Activated CD4-positive, alpha-beta T cell treated with anti-CD3 and anti-CD28 coated beads for 36 hours (primary cell): Measurements from ENCODE around the gene COCH. TPM values are rescaled to one million over a fixed set of nuclear protein-coding genes. Genes with fewer than 3 reads are reported as not detected.

Experiments
- ATAC-seq: fragments of 200-7000 bp; cut with Tn5 transposase; one replicate; pipeline ENCODE4 v1.10.0; 2021; ENCODE audit warnings: mild to moderate bottlenecking, moderate library complexity
- CTCF ChIA-PET: fragments of 350-600 bp; sonication (Branson Sonifier 250); formaldehyde crosslinking; loops from one replicate; lab custom pipeline; 2021; ENCODE audit warnings: antibody characterized with exemption; lab: Charles Lee
- POLR2A ChIA-PET: fragments of 350-600 bp; sonication (Branson Sonifier 250); formaldehyde crosslinking; loops from one replicate; lab custom pipeline; 2021; ENCODE audit warnings: antibody characterized with exemption, inconsistent platforms; lab: Charles Lee
- DNase-seq: peaks from one replicate; pipeline ENCODE4 v3.0.0-alpha.2; 2020
- H3K27ac Mint-ChIP-seq: one replicate; pipeline ENCODE4 v1.8.0; 2021; ENCODE audit warnings: mixed read lengths
- H3K27me3 Mint-ChIP-seq: one replicate; pipeline ENCODE4 v1.8.0; 2021; ENCODE audit warnings: mixed read lengths
- H3K36me3 Mint-ChIP-seq: one replicate; pipeline ENCODE4 v1.8.0; 2021; ENCODE audit warnings: low read depth, mixed read lengths
- H3K4me1 Mint-ChIP-seq: one replicate; pipeline ENCODE4 v1.8.0; 2021; ENCODE audit warnings: mixed read lengths
- H3K4me3 Mint-ChIP-seq: one replicate; pipeline ENCODE4 v1.8.0; 2021; ENCODE audit warnings: mild to moderate bottlenecking, moderate library complexity, mixed read lengths
- H3K9me3 Mint-ChIP-seq: one replicate; pipeline ENCODE4 v1.8.0; 2021; ENCODE audit warnings: low read depth, mixed read lengths
- intact Hi-C, 2 experiments: fragments of 100-400 bp; cut with DNase I in 1 of 2; cut with micrococcal nuclease in 1 of 2; formaldehyde crosslinking; loops; one replicate each; pipeline versions ENCODE4 v1.14.2 to v1.15.1; 2022 to 2024; cut with DNase I, micrococcal nuclease
- total RNA-seq, 2 experiments: library from RNA; stranded (reverse); gene quantifications; one replicate each; pipeline ENCODE4 v1.2.3, GENCODE V29; 2021

COCH gene
- 1 to 10 TPM in 1 of 2 experiments, under 1 TPM in 1; 0.94 to 1.1 TPM for total RNA-seq

DNA sequence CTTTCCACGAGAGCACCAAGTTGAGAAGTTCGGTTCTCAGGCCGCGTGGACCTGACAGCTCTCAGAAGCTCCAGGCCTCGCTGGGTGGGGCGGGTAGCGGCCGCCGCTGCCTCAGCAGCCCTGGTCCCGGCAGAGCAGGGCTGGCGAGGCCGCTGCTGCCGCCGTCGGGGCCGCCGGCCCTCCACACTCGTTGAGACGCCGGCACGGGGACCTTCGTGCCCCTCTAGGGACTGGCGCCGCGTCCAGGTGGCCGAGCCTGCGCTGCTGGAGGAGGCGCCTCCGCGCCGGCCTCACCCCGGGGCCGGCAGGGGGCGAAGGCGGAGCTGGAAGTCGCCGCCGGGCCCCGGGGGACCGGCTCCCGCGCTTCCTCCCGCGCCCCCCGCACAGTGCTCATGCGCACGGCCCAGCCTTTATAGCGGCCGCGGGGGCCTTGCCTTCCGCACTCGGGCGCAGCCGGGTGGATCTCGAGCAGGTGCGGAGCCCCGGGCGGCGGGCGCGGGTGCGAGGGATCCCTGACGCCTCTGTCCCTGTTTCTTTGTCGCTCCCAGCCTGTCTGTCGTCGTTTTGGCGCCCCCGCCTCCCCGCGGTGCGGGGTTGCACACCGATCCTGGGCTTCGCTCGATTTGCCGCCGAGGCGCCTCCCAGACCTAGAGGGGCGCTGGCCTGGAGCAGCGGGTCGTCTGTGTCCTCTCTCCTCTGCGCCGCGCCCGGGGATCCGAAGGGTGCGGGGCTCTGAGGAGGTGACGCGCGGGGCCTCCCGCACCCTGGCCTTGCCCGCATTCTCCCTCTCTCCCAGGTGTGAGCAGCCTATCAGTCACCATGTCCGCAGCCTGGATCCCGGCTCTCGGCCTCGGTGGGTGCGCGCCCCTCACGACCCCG is at the start of gene COCH:
Gene COCH, plus strand, starts transcription at position 440 of the 879 bp plus-strand sequence. Its CDS starts 380 bp downstream, at position 820.
- no peak within 1 kb of the TSS for H3K27ac Mint-ChIP-seq
- ChIA-PET POLR2A (interaction anchor here (0.6 kb wide), 2 partner anchors 27 to 321 kb away, joined by 3 to 5 read pairs; no protein-coding TSS in a partner anchor), CTCF (interaction anchor here (0.7 kb wide), 2 partner anchors 59 to 126 kb away, joined by 3 read pairs; no protein-coding TSS in a partner anchor)
- peak; percentile 70 for ATAC-seq
- intact Hi-C loops: loop anchor here in 1 of 2 experiments (1.0 kb wide), 1 partner anchor 208 kb away; no protein-coding TSS in a partner anchor
- no peaks in the 10 kb centered on the region for H3K36me3 Mint-ChIP-seq
- peaks cover 11% of the 10 kb centered on the region for H3K4me1 Mint-ChIP-seq
- no peaks in the 10 kb centered on the region for H3K9me3 Mint-ChIP-seq
- H3K27me3 Mint-ChIP-seq: peaks cover 42% of the 10 kb centered on the region
- peak; percentile 51 for DNase-seq
- peak within 1 kb of the TSS; percentile 66 for H3K4me3 Mint-ChIP-seq

DNA sequence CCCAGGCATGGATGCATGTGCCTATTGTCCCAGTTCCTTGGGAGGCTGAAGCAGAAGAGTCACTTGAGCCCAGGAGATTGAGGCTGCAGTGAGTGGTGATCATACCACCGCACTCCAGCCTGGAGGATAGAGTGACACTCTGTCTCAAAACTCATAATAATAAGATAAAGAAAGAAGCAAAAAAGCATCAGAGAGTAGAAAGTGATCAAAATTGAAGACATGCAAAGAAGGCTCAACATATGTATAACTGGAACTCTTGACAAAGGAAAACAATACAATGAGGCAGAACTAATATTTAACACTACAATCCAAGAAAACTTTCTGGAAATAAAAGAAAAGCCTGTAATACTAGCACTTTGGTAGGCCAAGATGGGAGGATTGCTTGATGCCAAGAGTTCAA is 48.3 kb upstream of the COCH start:
- Mint-ChIP-seq H3K36me3 (no peaks in the 10 kb centered on the region), H3K4me3 (no peak overlapping the region), H3K9me3 (peaks cover 12% of the 10 kb centered on the region), H3K27me3 (peaks cover 5% of the 10 kb centered on the region), H3K4me1 (no peaks in the 10 kb centered on the region), H3K27ac (no peak overlapping the region)
- ChIA-PET CTCF (no interaction called here), POLR2A (no interaction called here)
- intact Hi-C loops: no loop called here
- ATAC-seq (no peak), DNase-seq (no peak)

DNA sequence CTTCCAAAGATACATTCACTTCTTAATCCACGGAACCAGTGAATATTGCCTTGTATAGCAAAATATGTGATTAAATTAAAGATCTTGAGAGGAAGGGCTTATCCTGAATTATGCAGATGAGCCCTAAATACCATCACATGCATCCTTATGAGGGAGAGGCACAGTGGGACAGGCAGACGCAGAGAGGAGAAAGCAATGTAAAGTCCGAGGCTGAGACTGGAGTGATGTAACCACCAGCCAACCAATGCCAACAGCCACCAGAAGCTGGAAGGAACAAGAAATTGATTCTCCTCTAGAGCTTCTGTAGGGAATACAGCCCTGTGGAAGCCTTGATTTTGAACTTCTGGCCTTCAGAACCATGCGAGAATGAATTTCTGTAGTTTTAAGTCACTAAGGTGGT is 44.5 kb upstream of the COCH start:
- Mint-ChIP-seq H3K4me3 (no peak overlapping the region), H3K27me3 (no peaks in the 10 kb centered on the region), H3K36me3 (no peaks in the 10 kb centered on the region), H3K4me1 (no peaks in the 10 kb centered on the region), H3K27ac (no peak overlapping the region), H3K9me3 (peaks cover 13% of the 10 kb centered on the region)
- intact Hi-C loops: no loop called here
- ChIA-PET CTCF (no interaction called here), POLR2A (interaction anchor here (0.6 kb wide), 1 partner anchor 109 kb away, joined by 3 read pairs; no protein-coding TSS in a partner anchor)
- no peak for ATAC-seq
- DNase-seq: no peak

DNA sequence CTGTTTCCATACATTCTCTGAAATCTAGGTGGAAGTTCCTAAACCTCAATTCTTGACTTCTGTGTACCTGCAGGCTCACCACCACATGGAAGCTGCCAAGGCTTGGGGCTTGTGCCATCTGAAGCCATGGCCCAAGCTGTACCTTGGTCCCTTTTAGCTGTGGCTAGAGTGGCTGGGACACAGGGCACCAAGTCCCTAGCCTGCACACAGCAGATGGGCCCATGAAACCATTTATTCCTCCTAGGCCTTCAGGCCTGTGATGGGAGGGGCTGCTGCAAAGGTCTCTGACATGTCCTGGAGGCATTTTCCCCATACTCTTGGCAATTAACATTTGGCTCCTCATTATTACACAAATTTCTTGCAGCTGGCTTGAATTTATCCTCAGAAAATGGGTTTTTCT is 40.0 kb upstream of the COCH start:
- peaks cover 3% of the 10 kb centered on the region for H3K27me3 Mint-ChIP-seq
- H3K36me3 Mint-ChIP-seq: no peaks in the 10 kb centered on the region
- no peak for ATAC-seq
- H3K27ac Mint-ChIP-seq: no peak overlapping the region
- no peaks in the 10 kb centered on the region for H3K4me1 Mint-ChIP-seq
- ChIA-PET CTCF (no interaction called here), POLR2A (no interaction called here)
- H3K9me3 Mint-ChIP-seq: peaks cover 9% of the 10 kb centered on the region
- H3K4me3 Mint-ChIP-seq: no peak overlapping the region
- DNase-seq: no peak
- intact Hi-C loops: no loop called here

DNA sequence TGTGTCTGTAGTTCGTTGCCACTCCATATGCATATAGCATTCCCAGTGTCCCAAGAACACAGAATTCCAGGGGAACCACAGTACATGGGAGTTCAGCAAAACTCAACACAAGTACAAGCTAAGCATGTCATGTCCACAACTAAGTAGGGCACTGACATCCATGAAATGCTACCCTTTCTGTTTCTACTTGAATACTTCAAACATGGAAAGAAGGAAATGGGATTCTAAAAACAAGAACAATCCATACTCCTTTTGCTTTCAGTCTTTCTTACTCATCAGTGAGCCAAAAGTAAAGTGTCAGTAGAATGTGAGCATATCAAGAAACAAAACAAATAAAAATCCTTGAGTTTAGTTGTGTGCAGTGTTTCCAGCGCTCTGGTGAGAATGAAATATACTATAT is 36.0 kb upstream of the COCH start:
- Mint-ChIP-seq H3K36me3 (no peaks in the 10 kb centered on the region), H3K4me3 (no peak overlapping the region), H3K9me3 (peaks cover 9% of the 10 kb centered on the region), H3K4me1 (no peaks in the 10 kb centered on the region), H3K27me3 (peaks cover 7% of the 10 kb centered on the region), H3K27ac (no peak overlapping the region)
- ATAC-seq: no peak
- intact Hi-C loops: no loop called here
- ChIA-PET CTCF (no interaction called here), POLR2A (no interaction called here)
- no peak for DNase-seq

DNA sequence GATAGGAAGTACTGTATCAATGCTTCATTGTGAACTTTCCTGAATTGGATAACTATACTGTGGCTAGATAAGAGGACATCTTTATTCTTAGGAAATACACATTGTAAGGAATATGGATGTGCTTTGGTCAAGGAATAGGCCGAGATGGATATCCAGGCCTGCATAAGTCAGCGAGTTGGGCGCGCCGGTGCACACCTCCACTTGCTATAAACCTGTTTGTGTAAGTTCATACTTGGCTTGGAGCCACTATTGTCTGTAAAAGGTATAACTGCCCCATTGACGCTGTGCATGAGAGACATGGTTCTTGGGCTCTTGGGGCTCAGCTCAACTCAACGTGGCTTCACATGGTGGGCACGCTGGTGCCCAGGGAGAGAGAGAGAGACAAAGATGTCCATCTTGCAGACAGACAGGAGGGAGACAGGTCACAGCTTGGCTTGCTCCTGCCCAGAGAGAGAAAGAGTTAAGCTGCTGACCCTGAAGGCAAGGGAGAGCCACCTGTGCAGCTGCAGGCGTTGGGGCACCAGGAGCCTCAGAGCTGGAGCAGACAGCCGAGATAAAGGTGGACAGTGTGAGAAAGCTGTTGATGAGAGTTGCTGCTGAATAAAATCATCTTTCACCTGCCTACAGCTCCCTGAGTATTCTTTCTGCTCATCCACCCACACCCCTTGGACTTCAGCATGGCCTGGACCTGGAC is 34.1 kb upstream of the COCH start:
- POLR2A ChIA-PET: no interaction called here

DNA sequence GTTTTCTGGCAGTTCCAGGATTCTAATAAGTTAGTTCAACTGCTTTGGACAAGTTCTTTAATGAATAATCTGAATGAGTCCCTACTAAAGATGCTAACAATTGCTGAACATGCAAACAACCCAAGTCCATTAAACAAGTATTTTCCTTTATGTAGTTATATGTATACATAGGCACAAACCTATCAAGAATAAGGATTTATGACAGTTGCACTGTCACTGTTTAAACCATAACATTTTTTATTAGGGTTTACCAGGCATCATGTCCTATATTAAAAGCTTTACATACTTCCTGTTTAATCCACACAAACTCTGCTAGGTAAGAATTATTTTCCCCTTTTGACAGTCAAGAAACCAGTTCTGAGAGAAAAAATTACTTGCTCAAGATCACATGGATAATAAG is 31.9 kb upstream of the COCH start:
- Mint-ChIP-seq H3K4me3 (no peak overlapping the region), H3K4me1 (no peaks in the 10 kb centered on the region), H3K27me3 (peaks cover 13% of the 10 kb centered on the region), H3K36me3 (no peaks in the 10 kb centered on the region), H3K9me3 (no peaks in the 10 kb centered on the region), H3K27ac (no peak overlapping the region)
- DNase-seq (no peak), ATAC-seq (no peak)
- ChIA-PET CTCF (interaction anchor here (0.9 kb wide), 1 partner anchor 26 kb away, joined by 3 read pairs; no protein-coding TSS in a partner anchor), POLR2A (no interaction called here)
- intact Hi-C loops: no loop called here

More for the DNA sequence above, 34.1 kb upstream of the COCH start:
- Mint-ChIP-seq H3K4me1 (no peaks in the 10 kb centered on the region), H3K27ac (no peak overlapping the region), H3K9me3 (no peaks in the 10 kb centered on the region), H3K36me3 (no peaks in the 10 kb centered on the region), H3K27me3 (peaks cover 12% of the 10 kb centered on the region), H3K4me3 (no peak overlapping the region)
- ATAC-seq (no peak), DNase-seq (no peak)
- CTCF ChIA-PET: no interaction called here
- intact Hi-C loops: no loop called here

DNA sequence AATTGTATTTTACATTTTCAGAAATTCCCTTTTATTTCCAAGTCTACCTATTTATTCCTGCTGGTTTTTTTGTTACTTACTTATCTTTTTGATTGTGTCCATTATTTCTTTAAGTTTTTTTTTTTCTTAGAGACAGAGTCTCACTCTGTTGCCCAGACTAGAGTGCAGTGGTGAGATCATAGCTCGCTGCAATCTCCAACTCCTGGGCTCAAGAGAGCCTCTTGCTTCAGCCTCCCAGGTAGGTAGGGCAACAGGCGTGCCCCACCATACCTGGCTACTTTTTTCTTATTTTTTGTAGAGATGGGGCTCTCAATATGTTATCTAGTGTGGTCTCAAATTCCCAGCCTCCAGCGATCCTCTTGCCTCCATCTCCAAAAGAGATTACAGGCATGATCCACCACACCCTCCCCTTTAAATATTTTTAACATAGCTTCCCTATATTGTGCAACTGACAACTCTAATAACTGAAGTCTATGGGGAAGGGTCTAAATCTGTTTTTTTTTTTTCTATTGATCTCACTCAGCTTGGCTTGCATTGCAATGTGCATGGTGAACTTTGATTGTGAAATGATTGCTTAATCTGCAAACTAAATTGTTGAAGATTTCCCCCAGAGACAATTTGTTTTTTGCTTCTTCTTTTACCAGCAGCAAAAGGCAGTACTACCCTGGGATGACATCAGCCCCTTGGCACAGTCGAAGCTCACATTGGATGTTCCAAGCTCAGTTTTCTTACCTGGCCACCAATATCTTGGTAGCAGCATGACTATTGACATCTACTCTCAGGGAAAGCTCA is 25.7 kb upstream of the COCH start:
- intact Hi-C loops: no loop called here
- CTCF ChIA-PET: interaction anchor here (0.6 to 0.7 kb wide), 2 partner anchors 15 to 385 kb away, joined by 3 read pairs; no protein-coding TSS in a partner anchor
- H3K27ac Mint-ChIP-seq: no peak overlapping the region

DNA sequence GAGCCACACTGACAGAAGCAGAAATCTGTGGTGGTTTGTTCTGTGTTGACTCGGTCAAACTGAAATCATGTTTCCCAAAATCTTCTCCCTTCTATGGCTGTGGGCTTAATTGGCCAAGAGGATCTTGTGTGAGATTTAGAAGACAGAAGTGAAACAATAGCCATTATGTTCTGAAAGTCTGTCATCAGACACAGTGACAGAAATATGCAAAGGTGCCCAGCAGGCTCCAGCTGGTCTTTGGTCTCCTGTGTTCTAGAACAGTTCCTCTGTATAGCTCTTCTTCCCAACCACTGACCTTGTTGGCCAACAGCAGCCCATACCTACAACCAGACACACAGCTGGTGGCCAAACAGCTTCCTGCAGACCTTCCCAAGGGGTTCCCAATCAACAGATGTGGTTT is 25.0 kb upstream of the COCH start:
- Mint-ChIP-seq H3K4me1 (peaks cover 4% of the 10 kb centered on the region), H3K4me3 (no peak overlapping the region), H3K9me3 (no peaks in the 10 kb centered on the region), H3K27me3 (peaks cover 23% of the 10 kb centered on the region), H3K27ac (no peak overlapping the region), H3K36me3 (no peaks in the 10 kb centered on the region)
- ATAC-seq (no peak), DNase-seq (no peak)
- POLR2A ChIA-PET: no interaction called here
- intact Hi-C loops: no loop called here
- CTCF ChIA-PET: interaction anchor here (0.6 to 0.7 kb wide), 2 partner anchors 15 to 386 kb away, joined by 3 read pairs; no protein-coding TSS in a partner anchor

More for the DNA sequence above, 25.7 kb upstream of the COCH start:
- Mint-ChIP-seq H3K4me1 (peaks cover 1% of the 10 kb centered on the region), H3K36me3 (no peaks in the 10 kb centered on the region), H3K27me3 (peaks cover 23% of the 10 kb centered on the region), H3K4me3 (no peak overlapping the region), H3K9me3 (no peaks in the 10 kb centered on the region)
- DNase-seq: no peak
- POLR2A ChIA-PET: no interaction called here
- no peak for ATAC-seq

DNA sequence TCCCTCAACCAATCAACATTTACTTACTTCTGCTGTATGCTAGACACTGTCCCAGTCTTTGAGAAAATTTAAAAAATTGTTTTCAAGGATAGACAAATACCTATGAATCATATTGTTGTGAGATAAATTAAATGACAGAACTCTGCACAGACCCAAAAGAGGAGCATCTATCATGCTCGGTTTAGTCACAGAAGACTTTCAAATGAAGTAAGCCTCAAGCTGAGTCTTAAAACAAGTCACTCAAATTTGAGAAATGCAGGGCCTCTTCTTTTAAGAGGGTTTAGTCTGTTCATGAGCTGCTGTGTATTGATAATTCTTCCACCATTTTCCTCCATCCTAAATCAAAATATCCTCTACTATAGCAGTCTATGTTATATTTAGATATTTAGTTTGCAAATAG is 24.4 kb upstream of the COCH start:
- intact Hi-C loops: no loop called here
- no peak overlapping the region for H3K27ac Mint-ChIP-seq
- POLR2A ChIA-PET: no interaction called here
- H3K36me3 Mint-ChIP-seq: no peaks in the 10 kb centered on the region
- DNase-seq (no peak), ATAC-seq (no peak)
- CTCF ChIA-PET: no interaction called here
- H3K27me3 Mint-ChIP-seq: peaks cover 24% of the 10 kb centered on the region
- H3K9me3 Mint-ChIP-seq: no peaks in the 10 kb centered on the region
- H3K4me1 Mint-ChIP-seq: peaks cover 7% of the 10 kb centered on the region
- no peak overlapping the region for H3K4me3 Mint-ChIP-seq

DNA sequence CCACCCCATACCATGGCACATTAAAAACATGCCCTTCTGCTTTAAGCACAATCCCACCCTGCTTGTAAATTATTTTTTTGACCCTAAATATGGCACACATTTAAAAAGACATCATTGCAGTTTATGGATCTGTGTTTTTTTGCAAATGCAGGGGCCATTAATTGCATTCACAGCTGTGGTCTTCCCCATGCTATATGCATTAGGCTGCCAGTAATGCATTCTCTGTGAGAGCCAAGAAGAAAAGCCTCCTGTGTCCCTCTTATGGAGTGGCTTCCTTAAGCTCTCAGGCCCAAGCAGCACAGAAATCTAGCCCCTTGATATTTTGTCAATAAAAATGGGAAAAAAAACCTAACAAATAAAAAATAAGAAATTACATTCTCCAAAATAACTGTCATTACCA is 20.4 kb upstream of the COCH start:
- ATAC-seq: no peak

More for the DNA sequence above, 20.4 kb upstream of the COCH start:
- Mint-ChIP-seq H3K36me3 (no peaks in the 10 kb centered on the region), H3K4me3 (no peak overlapping the region), H3K4me1 (peaks cover 16% of the 10 kb centered on the region), H3K27me3 (peaks cover 27% of the 10 kb centered on the region), H3K9me3 (no peaks in the 10 kb centered on the region), H3K27ac (no peak overlapping the region)
- no peak for DNase-seq
- intact Hi-C loops: no loop called here
- POLR2A ChIA-PET: no interaction called here
- CTCF ChIA-PET: interaction anchor here (0.6 kb wide), 1 partner anchor 46 kb away, joined by 3 read pairs; no protein-coding TSS in a partner anchor
